Colonic mucosa (tissue), 4 donors: Measurements from ENCODE around the gene IMMP2L. TPM values are rescaled to one million over a fixed set of nuclear protein-coding genes. Genes with fewer than 3 reads are reported as not detected.

Experiments
- DNase-seq: peaks from one replicate; pipeline ENCODE4 v3.0.0-alpha.2; 2020
- H3K27ac ChIP-seq: fragments of 200-600 bp; one replicate; pipeline ENCODE4 v1.8.0; 2021
- H3K27me3 ChIP-seq: fragments of 200-600 bp; one replicate; pipeline ENCODE4 v1.8.0; 2021
- H3K36me3 ChIP-seq: fragments of 200-600 bp; one replicate; pipeline ENCODE4 v1.8.0; 2021
- H3K4me1 ChIP-seq: fragments of 200-600 bp; one replicate; pipeline ENCODE4 v1.8.0; 2021; ENCODE audit warnings: mild to moderate bottlenecking
- H3K4me3 ChIP-seq: fragments of 200-600 bp; one replicate; pipeline ENCODE4 v1.8.0; 2021
- H3K9ac ChIP-seq, 2 donors: one replicate each; pipeline ENCODE4 v1.7.0; 2013; ENCODE audit warnings: control low read depth in 2 of 2, low read depth in 2 of 2, low read length in 2 of 2
- H3K9me3 ChIP-seq: fragments of 200-600 bp; one replicate; pipeline ENCODE4 v1.8.0; 2021
- intact Hi-C: fragments of 100-400 bp; cut with DNase I; formaldehyde crosslinking; loops from one replicate; pipeline ENCODE4 v1.14.1; 2022
- total RNA-seq, 2 donors: library from RNA; stranded (reverse); fragmentation: NEBNext Ultra II Directional in 1 of 2; extraction: Animal tissue kit (Norgen Biotek cat#: 25700) in 1 of 2; gene quantifications; one replicate each; pipeline ENCODE4 v1.2.1, GENCODE V29; 2021
- TF ChIP-seq, protein P1 (sequence below): fragments of 200-600 bp; IDR thresholded peaks from one replicate; pipeline ENCODE4 v1.8.0; 2022; ENCODE audit warnings: antibody characterized with exemption, mild to moderate bottlenecking
- donor health status: healthy.
- donor health status: DM: no; HTN: no; CAD: no.
- donor health status: DM: no; HTN: no; CAD: no.

The IMMP2L gene
- total RNA-seq, 2 donors from 2014 or later, result 13.4 to 15.4 TPM

DNA sequence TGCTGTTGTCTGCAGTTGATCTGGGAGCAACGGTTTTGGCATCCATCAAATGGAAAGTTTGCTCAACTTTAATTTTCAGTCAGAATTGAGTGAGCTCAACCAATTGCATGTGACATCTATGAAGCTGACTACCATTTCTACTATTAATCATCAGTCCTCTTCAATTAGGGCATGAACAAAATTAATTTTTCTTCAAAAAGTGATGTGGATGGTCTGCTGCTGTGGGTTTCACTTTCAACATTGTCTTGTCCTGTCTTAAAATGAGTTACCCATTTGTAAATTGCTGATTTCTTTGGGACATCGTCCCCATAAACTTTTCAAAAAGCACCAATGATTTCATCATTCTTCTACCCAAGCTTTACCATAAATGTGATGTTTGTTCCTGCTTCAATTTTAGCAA, 648.0 kb downstream of the IMMP2L start:
- no peaks in the 10 kb centered on the region for H3K27me3 ChIP-seq
- TF ChIP-seq, protein P1, sequence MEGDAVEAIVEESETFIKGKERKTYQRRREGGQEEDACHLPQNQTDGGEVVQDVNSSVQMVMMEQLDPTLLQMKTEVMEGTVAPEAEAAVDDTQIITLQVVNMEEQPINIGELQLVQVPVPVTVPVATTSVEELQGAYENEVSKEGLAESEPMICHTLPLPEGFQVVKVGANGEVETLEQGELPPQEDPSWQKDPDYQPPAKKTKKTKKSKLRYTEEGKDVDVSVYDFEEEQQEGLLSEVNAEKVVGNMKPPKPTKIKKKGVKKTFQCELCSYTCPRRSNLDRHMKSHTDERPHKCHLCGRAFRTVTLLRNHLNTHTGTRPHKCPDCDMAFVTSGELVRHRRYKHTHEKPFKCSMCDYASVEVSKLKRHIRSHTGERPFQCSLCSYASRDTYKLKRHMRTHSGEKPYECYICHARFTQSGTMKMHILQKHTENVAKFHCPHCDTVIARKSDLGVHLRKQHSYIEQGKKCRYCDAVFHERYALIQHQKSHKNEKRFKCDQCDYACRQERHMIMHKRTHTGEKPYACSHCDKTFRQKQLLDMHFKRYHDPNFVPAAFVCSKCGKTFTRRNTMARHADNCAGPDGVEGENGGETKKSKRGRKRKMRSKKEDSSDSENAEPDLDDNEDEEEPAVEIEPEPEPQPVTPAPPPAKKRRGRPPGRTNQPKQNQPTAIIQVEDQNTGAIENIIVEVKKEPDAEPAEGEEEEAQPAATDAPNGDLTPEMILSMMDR, result no peak
- no peak overlapping the region for H3K4me3 ChIP-seq
- intact Hi-C loops, result no loop called here
- no peaks in the 10 kb centered on the region for H3K9me3 ChIP-seq
- H3K9ac ChIP-seq, result no peak overlapping the region
- no peak for DNase-seq
- no peak overlapping the region for H3K27ac ChIP-seq
- no peaks in the 10 kb centered on the region for H3K36me3 ChIP-seq
- H3K4me1 ChIP-seq, result no peaks in the 10 kb centered on the region

DNA sequence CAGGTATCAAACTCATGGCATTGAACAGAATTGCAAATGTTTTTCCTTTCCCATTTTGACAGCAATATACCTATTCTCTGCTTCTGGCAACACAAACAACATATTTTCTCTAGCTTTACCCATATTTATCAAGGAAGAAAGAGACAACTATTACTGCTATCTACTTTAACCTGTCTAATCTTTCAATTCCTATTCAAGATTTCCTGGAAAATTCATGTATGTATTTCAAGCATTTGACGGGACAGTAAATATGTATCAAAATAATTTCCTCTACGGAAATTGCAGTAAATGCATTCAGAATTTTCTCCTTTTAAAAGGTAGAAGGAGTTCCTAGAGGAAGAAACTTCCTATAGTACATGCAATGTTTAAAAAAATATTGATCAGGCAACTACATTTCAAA, 650.7 kb downstream of the IMMP2L start:
- no peaks in the 10 kb centered on the region for H3K9me3 ChIP-seq
- no peak overlapping the region for H3K9ac ChIP-seq
- no peaks in the 10 kb centered on the region for H3K4me1 ChIP-seq
- no peaks in the 10 kb centered on the region for H3K36me3 ChIP-seq
- intact Hi-C loops, result no loop called here
- H3K27ac ChIP-seq, result no peak overlapping the region
- no peaks in the 10 kb centered on the region for H3K27me3 ChIP-seq
- TF ChIP-seq, protein P1, result no peak
- H3K4me3 ChIP-seq, result no peak overlapping the region
- DNase-seq, result no peak

DNA sequence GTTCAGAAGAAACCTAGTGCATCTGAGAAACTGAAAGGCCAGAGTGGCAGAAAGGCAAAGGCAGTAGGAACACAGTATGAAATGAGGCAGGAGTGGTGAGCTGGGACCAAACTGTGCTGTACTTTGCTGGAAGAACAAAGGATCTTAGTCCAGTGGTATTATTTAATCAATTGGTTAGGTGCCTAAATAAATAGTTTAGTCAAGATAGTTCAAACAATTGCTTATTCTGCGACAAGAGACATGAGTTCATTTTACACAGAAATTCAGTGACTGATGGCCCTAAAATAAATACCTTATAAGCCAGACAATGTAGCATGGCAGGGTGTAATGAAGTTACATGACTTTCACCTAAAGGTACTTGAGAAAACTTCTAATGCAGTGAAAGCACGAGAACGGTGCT, 653.2 kb downstream of the IMMP2L start:
- intact Hi-C loops, result no loop called here
- Histone ChIP-seq H3K4me1 (no peaks in the 10 kb centered on the region), H3K36me3 (no peaks in the 10 kb centered on the region), H3K27me3 (no peaks in the 10 kb centered on the region), H3K9ac (no peak overlapping the region), H3K27ac (no peak overlapping the region), H3K4me3 (no peak overlapping the region), H3K9me3 (no peaks in the 10 kb centered on the region)
- TF ChIP-seq, protein P1, result no peak
- DNase-seq, result no peak

DNA sequence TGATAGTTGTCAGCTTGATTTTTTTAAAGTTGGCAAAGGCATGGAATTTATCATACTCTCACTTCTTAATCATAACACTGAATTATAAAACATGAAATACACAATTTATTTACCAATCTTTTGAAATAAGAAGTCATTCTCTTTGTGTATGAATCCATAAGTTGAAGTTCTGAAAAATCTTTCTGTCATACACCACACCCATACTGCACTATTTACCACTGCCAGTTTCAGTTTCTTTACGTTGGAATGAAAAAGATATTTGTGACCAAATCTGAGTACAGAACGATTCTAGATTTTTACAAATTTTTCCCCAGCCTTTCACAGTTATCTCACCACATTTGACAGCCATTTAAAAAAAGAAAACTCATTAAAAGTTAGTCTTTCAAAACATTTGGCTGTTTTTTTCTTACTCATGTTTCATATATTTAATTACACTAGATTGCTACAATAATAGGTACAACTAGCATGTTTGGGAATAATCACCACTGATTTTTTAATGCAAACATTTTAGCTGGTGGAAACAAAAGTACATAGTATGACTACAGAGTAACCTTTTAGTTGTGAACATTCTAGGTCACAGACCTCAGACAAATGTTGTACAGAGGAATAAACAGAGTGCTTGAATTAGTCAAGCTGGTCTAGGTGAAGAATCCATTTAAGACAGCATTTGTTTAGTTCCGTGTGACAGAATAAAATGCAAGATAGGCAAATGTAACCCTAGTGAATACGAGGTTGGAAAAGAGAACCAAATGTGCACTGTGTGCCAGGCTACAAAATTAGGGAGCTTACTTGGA, 656.3 kb downstream of the IMMP2L start:
- Histone ChIP-seq H3K27ac (no peak overlapping the region), H3K4me3 (no peak overlapping the region), H3K36me3 (no peaks in the 10 kb centered on the region), H3K27me3 (no peaks in the 10 kb centered on the region), H3K9me3 (no peaks in the 10 kb centered on the region), H3K4me1 (no peaks in the 10 kb centered on the region), H3K9ac (no peak overlapping the region)
- TF ChIP-seq, protein P1, result no peak
- intact Hi-C loops, result no loop called here
- DNase-seq, result no peak

DNA sequence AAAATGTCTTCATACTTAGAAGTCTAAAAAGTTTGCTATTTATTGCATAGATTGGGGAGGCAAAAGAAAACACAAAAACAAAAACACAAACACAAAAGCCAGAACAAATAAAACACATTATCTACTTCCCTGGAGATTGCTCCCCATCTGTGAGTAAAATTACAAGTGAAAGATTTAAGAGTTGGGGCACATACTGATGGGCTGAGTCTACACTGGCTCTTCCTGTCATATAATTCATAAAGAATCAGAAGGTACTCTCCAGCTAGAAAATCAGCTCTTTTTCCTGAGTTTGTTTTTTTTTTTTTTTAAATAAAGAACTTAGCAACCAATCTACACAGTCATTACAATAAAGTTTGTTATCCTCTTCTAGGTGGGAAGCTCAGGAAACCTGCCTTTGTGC, 663.8 kb downstream of the IMMP2L start:
- no peaks in the 10 kb centered on the region for H3K9me3 ChIP-seq
- intact Hi-C loops, result no loop called here
- H3K27ac ChIP-seq, result no peak overlapping the region
- no peaks in the 10 kb centered on the region for H3K4me1 ChIP-seq
- no peaks in the 10 kb centered on the region for H3K27me3 ChIP-seq
- H3K36me3 ChIP-seq, result no peaks in the 10 kb centered on the region
- no peak overlapping the region for H3K4me3 ChIP-seq
- no peak for DNase-seq
- TF ChIP-seq, protein P1, result no peak
- H3K9ac ChIP-seq, result no peak overlapping the region
